Measurements from ENCODE around the gene BDH1.
A peak's percentile ranks its signal among the peaks of the same experiment; 100 is the strongest.

Gene BDH1

DNA sequence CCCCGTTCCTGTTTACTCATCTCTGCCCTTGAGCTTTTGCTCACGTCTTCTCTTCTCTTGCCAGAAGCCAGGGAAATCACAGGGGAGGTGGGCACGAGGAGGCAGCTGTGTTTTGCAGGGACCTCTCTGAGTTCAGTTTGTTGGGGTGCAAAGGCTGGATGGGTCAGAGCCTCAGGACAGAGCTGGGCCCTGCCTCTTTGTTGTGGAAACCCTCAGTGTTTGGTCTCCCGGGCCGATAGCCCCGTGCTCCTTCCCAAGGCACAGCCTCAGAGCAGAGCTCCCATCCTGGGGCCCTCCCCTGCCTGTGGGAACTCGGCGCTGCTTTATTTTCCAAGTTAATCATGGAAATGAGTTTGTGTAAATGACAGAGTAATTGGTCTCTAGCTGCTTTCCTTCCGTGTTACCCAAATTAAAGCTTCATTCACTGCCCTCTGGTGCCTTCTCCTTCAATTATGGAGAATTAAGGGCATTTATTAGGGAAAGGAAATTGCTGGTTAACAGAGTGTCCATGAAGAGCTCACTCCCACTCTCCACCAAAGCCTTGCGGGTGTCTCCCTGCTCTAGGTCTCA, 40.9 kb downstream of the BDH1 start:
- H3K9me3 ChIP-seq, result no peaks in the 10 kb centered on the region
- H3K27ac ChIP-seq, result peak overlapping the region; percentile 76
- peaks cover 38% of the 10 kb centered on the region for H3K4me1 ChIP-seq
- H3K9ac ChIP-seq, result no peak overlapping the region
- no peak overlapping the region for H3K4me2 ChIP-seq
- TF ChIP-seq Cebpa-rat (IDR thresholded peaks at IDR 0.05), result no peak
- peaks cover 38% of the 10 kb centered on the region for H3K36me3 ChIP-seq
- H4K20me1 ChIP-seq, result no peaks in the 10 kb centered on the region
- no peaks in the 10 kb centered on the region for H3K27me3 ChIP-seq
- no peak overlapping the region for H3K4me3 ChIP-seq

DNA sequence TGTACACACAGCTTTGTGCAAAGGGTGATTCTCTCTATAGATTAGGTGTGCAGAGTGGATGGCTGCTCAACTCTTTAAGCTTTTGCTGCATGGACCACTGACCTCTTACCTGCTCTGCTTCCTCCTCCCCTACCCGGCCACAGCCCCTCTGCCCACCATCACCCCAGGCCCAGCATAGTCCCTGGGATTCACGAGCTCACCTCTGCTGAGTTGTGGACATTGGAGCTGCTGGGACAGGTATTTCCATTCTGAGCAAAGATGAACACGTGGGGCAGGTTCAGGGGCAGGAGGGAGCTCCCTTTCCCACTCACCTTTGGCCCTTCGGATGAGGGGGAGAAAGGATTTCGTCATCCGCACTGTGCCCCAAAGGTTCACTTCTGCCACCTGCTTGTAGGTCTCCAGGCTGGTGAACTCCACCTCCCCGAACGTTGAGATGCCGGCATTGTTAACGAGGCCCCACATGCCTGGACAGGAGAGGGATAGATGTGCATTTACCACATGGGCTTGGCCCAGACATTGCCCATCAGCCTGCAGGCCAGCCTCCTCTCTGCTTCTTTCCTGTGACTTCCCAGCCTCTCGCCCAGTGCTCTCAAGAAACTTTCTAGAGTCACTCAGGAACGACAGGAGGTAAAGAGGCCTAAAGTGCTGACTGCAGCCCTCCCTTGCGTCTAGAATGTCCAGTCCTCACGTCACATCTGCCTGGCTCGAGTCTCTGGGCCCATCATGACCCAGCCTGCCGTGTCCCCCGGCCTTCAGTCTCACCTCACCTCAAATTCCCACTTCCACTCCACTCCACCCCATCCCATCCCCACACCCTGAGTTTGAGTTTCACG, 41.6 kb downstream of the BDH1 start:
- no peaks in the 10 kb centered on the region for H3K27me3 ChIP-seq
- TF ChIP-seq Cebpa-rat (IDR thresholded peaks at IDR 0.05), result no peak

DNA sequence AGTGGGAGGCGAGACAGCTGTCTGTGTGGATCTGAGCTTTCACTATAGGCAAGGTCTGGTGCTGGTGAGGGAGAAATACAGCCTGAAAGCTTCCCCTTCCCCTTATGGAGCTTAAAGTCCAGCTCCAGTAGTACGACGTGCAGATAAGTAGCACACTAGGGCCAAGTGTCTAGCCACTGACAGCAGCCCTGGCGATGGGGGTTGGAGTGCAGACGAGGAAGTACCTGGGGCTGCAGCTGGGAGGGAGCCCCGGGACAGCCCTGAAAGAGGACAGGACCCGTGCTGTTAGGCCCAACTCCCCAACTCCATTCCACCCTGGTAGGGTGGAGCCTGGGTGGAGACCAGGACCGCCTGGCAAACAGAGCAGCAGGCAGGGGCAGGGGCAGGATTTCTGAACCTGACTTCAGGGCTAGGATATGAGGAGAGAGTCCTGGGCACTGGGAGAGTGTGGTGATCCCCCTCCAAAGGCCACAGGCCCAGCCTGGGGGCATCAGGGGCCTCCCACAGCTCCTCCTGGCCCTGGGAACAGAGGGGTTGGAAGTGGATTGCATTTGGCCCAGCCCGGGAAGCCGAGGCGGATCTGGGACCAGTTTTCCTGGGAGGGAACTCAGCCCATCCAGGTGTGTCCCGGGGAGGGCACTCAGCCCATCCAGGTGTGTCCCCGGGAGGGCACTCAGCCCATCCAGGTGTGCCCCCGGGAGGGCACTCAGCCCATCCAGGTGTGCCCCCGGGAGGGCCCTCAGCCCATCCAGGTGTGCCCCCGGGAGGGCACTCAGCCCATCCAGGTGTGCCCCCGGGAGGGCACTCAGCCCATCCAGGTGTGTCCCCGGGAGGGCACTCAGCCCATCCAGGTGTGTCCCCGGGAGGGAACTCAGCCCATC, 42.8 kb downstream of the BDH1 start:
- H3K4me1 ChIP-seq, result peaks cover 36% of the 10 kb centered on the region
- H4K20me1 ChIP-seq, result no peaks in the 10 kb centered on the region
- H3K9me3 ChIP-seq, result no peaks in the 10 kb centered on the region
- H3K4me2 ChIP-seq, result no peak overlapping the region
- TF ChIP-seq Cebpa-rat (IDR thresholded peaks at IDR 0.05), result no peak
- H3K36me3 ChIP-seq, result peaks cover 38% of the 10 kb centered on the region
- H3K4me3 ChIP-seq, result no peak overlapping the region
- peak overlapping the region; percentile 38; the same call in 1 of the 2 replicates for H3K9ac ChIP-seq
- H3K27ac ChIP-seq, result peak overlapping the region; percentile 35
- H3K27me3 ChIP-seq, result no peaks in the 10 kb centered on the region

More for the DNA sequence above, 41.6 kb downstream of the BDH1 start:
- Histone ChIP-seq H3K9me3 (no peaks in the 10 kb centered on the region), H3K4me3 (no peak overlapping the region), H3K36me3 (peaks cover 38% of the 10 kb centered on the region), H3K4me1 (peaks cover 36% of the 10 kb centered on the region), H3K4me2 (no peak overlapping the region), H3K27ac (peak overlapping the region; percentile 76), H3K9ac (no peak overlapping the region), H4K20me1 (no peaks in the 10 kb centered on the region)

DNA sequence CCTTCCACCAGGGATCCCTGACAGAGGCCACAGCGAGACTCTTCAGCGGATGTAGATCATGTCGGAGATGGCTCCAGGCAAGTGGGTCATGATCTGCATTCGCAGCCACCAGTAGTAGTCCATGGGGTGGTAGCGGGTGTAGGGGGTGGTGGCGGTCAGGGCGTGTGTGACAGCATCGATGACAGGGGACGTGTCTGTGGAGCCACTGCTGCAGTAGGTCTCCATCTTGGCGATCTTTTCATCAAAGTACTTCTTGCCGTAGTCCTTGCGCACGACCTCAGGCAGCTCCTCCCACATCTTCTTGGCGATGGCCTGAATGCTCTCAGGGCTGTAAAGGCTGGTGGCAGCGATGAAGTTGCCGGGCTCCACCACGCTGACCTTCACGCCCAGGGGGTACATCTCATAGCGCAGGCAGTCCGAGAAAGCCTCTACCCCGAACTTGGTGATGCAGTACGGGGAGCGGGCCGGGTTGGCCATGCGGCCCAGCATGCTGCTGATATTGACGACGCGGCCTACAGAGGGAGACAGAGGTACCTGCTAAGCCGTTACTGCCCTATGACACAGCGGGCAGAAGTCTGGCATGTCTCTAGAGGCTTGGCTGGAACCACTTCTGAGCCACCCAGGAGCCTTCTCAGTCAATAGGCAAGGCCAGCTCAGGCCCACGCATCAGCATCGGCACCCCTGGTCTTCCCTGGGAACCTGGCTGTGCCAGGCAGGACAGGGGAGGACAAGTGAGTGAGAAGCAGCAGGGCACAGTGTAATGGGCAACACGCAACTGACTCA, 43.7 kb downstream of the BDH1 start:
- H3K4me2 ChIP-seq, result no peak overlapping the region
- H3K36me3 ChIP-seq, result peaks cover 38% of the 10 kb centered on the region
- no peak overlapping the region for H3K4me3 ChIP-seq
- peak overlapping the region; percentile 35 for H3K27ac ChIP-seq
- no peaks in the 10 kb centered on the region for H3K27me3 ChIP-seq
- H4K20me1 ChIP-seq, result no peaks in the 10 kb centered on the region
- no peak for TF ChIP-seq Cebpa-rat (IDR thresholded peaks at IDR 0.05)
- no peak overlapping the region for H3K9ac ChIP-seq
- H3K9me3 ChIP-seq, result no peaks in the 10 kb centered on the region
- H3K4me1 ChIP-seq, result peaks cover 36% of the 10 kb centered on the region

DNA sequence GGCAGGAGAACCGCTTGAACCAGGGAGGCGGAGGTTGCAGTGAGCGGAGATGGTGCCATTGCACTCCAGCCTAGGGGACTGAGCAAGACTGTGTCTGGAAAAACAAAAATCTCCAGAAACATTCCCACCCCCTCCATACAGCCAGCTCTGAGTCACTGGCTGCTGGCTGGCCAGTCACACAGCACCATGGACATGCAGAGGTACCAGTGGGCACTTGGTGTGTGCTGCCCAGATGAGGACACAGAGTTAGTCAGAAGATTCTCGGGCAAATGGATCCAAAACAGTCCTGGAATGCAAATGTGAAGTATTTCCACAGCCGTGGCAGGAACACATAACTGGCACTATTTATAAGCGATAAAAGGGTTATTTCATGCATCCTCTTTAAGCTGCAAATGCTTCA, 44.6 kb downstream of the BDH1 start:
- Histone ChIP-seq H3K4me2 (no peak overlapping the region), H4K20me1 (no peaks in the 10 kb centered on the region), H3K4me3 (no peak overlapping the region), H3K27ac (no peak overlapping the region), H3K4me1 (peaks cover 33% of the 10 kb centered on the region), H3K9me3 (no peaks in the 10 kb centered on the region), H3K36me3 (peaks cover 38% of the 10 kb centered on the region), H3K9ac (no peak overlapping the region), H3K27me3 (no peaks in the 10 kb centered on the region)
- no peak for TF ChIP-seq Cebpa-rat (IDR thresholded peaks at IDR 0.05)

DNA sequence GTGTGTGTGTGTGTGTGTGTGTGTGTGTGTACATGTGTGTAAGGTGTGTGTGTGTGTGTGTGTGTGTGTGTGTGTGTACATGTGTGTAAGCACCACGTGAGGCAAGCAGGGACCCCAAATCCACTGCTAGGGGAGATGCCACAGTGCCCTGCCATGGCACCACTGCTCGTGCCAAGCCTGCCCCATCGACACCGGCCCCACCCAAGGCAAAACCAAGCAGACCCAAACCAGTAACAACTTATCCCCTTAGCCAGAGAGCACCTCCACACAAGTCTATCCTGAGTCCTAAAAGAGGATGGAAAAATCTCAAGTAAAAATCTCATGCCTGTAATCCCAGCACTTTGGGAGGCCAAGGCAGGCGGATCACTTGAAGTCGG, 45.1 kb downstream of the BDH1 start:
- no peak overlapping the region for H3K9ac ChIP-seq
- no peak overlapping the region for H3K4me3 ChIP-seq
- H4K20me1 ChIP-seq, result no peaks in the 10 kb centered on the region
- no peaks in the 10 kb centered on the region for H3K27me3 ChIP-seq
- H3K4me1 ChIP-seq, result peaks cover 33% of the 10 kb centered on the region
- no peaks in the 10 kb centered on the region for H3K9me3 ChIP-seq
- peaks cover 38% of the 10 kb centered on the region for H3K36me3 ChIP-seq
- H3K4me2 ChIP-seq, result no peak overlapping the region
- no peak overlapping the region for H3K27ac ChIP-seq
- TF ChIP-seq Cebpa-rat (IDR thresholded peaks at IDR 0.05), result no peak

DNA sequence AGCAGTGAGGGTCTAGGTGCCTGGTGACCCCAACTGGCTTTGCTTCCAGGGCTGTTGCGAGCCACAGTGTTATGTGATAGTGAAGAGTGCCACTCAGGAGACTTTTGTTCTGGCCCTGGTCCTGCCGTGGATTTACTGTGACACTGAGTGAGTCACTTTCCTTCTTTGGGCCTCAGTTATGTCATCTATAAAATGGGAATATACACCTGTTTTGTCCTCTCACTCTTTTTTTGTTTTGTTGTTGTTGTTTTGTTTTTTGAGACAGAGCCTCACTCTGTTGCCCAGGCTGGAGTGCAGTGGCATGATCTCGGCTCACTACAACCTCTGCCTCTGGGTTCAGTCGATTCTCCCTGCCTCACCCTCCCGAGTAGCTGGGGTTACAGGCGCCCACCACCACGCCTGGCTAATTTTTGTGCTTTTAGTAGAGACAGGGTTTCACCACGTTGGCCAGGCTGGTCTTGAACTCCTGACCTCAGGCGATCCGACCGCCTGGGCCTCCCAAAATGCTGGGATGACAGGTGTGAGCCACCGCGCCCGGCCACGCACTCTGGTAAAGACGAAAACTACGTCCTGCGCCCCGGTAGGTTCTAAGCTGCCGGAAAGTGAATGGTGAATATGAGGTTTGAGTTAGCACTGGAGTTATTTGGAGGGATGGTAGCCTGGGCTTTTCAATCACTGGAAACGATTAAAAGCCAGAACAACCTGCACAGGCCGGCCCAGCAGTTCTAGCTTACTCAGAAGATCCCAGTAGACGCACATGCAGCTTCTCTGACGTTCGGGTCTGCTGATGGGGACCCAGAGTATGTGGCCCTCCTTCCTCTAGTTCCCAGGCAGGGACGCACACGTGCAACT, 46.6 kb downstream of the BDH1 start:
- H3K9ac ChIP-seq, result 0 out of 2 replicates have a peak overlapping the region, but pooled peaks have one; percentile 15

DNA sequence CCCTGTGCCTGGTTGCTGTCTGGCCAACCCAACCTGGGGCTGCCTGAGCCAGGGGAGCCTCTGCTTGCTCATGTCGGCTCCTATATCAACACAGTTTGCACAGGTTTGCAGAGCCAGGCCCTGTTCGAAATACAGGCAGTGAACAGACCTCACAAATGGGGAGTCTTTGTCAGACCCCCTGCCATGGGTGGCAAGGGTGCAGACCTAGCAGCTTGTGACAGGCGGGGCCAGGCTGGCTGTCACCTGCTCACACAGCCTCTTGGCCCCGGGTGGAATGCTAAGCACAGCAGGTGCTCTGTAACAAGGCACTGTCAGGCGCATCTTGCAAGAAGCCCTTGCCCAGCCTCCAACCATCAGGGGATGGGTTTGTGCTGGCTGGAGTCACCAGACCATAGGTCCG, 47.3 kb downstream of the BDH1 start:
- Histone ChIP-seq H3K4me2 (no peak overlapping the region), H3K4me3 (no peak overlapping the region)
- no peak for TF ChIP-seq Cebpa-rat (IDR thresholded peaks at IDR 0.05)

More for the DNA sequence above, 46.6 kb downstream of the BDH1 start:
- peak overlapping the region; percentile 92 for H3K4me2 ChIP-seq
- H3K36me3 ChIP-seq, result peaks cover 31% of the 10 kb centered on the region
- H3K9me3 ChIP-seq, result no peaks in the 10 kb centered on the region
- H3K27me3 ChIP-seq, result no peaks in the 10 kb centered on the region
- no peaks in the 10 kb centered on the region for H4K20me1 ChIP-seq
- H3K4me3 ChIP-seq, result no peak overlapping the region
- peaks cover 38% of the 10 kb centered on the region for H3K4me1 ChIP-seq
- H3K27ac ChIP-seq, result no peak overlapping the region
- TF ChIP-seq Cebpa-rat (IDR thresholded peaks at IDR 0.05), result no peak

More for the DNA sequence above, 47.3 kb downstream of the BDH1 start:
- no peak overlapping the region for H3K27ac ChIP-seq
- H3K27me3 ChIP-seq, result no peaks in the 10 kb centered on the region
- H3K36me3 ChIP-seq, result peaks cover 24% of the 10 kb centered on the region
- H3K9me3 ChIP-seq, result no peaks in the 10 kb centered on the region
- H4K20me1 ChIP-seq, result no peaks in the 10 kb centered on the region
- H3K4me1 ChIP-seq, result peaks cover 38% of the 10 kb centered on the region
- 0 out of 2 replicates have a peak overlapping the region, but pooled peaks have one; percentile 15 for H3K9ac ChIP-seq
